GM13977 (cell line): ENCODE measurements around the gene SLC8A1.

Source experiments
- DNase-seq: peaks from one replicate; pipeline ENCODE4 v3.0.0; 2012; ENCODE audit warnings: low spot score
- CTCF ChIP-seq: IDR thresholded peaks from 2 replicates; pipeline ENCODE4 v1.5.1; 2012; ENCODE audit warnings: mild to moderate bottlenecking, control low read depth; ENCODE audit not compliant: insufficient read depth; ENCODE audit errors: extremely low read depth, missing control alignments
- in situ Hi-C: fragments of 300-500 bp; cut with MboI; formaldehyde crosslinking; loops from one replicate; pipeline ENCODE4 v1.12.0; 2022; ENCODE audit warnings: low sequenced_read_pairs, low pct_unique_long_range_greater_than_20kb, mixed read lengths, inconsistent platforms; ENCODE audit not compliant: unreplicated experiment

The SLC8A1 gene

GRCh38 chr2:40118622-40119021, 333.3 kb downstream of the SLC8A1 start:
- no peak for TF ChIP-seq CTCF
- in situ Hi-C loops, result no loop called here
- DNase-seq, result no peak

GRCh38 chr2:40115894-40116293, 336.0 kb downstream of the SLC8A1 start:
- in situ Hi-C loops, result no loop called here
- no peak for TF ChIP-seq CTCF
- no peak for DNase-seq

- no peak for TF ChIP-seq CTCF
- no peak for DNase-seq
- in situ Hi-C loops, result no loop called here
These were observed 336.5 kb downstream of the SLC8A1 start for GRCh38 chr2:40115348-40115747.

GRCh38 chr2:40113997-40114396, 337.9 kb downstream of the SLC8A1 start:
- in situ Hi-C loops, result no loop called here
- no peak for DNase-seq
- no peak for TF ChIP-seq CTCF

- in situ Hi-C loops, result no loop called here
- TF ChIP-seq CTCF, result no peak
- no peak for DNase-seq
These were observed 338.5 kb downstream of the SLC8A1 start for GRCh38 chr2:40113272-40113968.

- TF ChIP-seq CTCF, result no peak
- DNase-seq, result no peak
- in situ Hi-C loops, result no loop called here
These were observed 342.5 kb downstream of the SLC8A1 start for GRCh38 chr2:40109381-40109780.
